ENCODE results near the gene SFTPA2. TPM values are rescaled to one million over a fixed set of nuclear protein-coding genes. Genes with fewer than 3 reads are reported as not detected.
"Not testable (repeated sequence)": the region's sequence is repeated elsewhere in the genome, so short reads cannot be mapped to it uniquely, and the experiment has no call there.

SFTPA2 gene
- total and polyA plus RNA-seq, 7 donors, result 0.05 to 1.3 (median 0.55) TPM

DNA sequence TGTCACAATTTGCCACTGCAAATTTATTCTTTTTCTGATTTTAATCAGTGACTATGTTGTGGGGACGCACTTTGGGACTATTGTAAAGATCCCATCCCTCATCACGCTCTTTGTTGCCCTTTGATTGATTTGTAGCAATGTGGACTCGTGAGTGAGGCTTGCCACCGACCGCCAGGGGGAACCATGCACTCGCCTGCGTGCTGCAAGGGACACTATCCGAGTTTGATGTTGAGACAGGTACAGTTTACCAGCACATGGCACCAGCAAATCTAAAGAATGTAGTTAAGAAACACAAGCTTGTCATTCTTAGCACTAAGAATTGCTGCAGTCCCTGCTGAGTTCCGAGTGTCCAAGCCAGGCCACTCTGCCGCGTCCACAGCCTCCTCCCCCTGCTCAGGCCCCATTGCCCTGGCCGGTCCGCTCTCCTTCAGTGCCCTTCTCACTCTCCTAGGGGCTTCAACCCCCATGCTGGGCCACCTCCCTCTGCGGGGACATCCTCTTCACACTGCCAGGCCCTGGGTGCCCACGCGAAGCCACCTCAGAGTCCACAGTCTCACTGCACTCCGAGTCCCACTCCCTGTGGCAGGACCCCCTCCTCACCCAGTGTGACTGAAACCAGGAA, 2.0 kb upstream of the SFTPA2 start:
- no peaks in the 10 kb centered on the region for H3K4me1 ChIP-seq
- WGBS, 3 donors, result 14 to 18% (median 15%) methylated on average over 17 of the region's 17 CpGs
- TF ChIP-seq, protein P1, sequence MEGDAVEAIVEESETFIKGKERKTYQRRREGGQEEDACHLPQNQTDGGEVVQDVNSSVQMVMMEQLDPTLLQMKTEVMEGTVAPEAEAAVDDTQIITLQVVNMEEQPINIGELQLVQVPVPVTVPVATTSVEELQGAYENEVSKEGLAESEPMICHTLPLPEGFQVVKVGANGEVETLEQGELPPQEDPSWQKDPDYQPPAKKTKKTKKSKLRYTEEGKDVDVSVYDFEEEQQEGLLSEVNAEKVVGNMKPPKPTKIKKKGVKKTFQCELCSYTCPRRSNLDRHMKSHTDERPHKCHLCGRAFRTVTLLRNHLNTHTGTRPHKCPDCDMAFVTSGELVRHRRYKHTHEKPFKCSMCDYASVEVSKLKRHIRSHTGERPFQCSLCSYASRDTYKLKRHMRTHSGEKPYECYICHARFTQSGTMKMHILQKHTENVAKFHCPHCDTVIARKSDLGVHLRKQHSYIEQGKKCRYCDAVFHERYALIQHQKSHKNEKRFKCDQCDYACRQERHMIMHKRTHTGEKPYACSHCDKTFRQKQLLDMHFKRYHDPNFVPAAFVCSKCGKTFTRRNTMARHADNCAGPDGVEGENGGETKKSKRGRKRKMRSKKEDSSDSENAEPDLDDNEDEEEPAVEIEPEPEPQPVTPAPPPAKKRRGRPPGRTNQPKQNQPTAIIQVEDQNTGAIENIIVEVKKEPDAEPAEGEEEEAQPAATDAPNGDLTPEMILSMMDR (IDR thresholded peaks at IDR 0.05), result peak; percentile 75
- intact Hi-C loops (cut with DNase I), result loop anchor here (5.0 kb wide), 1 partner anchor 365 kb away; no protein-coding TSS in a partner anchor
- no peak overlapping the region for H3K27ac ChIP-seq
- H3K27me3 ChIP-seq (ENCODE audit: insufficient read depth in 3 of 3, low read length in 2 of 3), result peaks cover 0 to 9% (median 0%) of the 10 kb centered on the region in 3 donors
- no peaks in the 10 kb centered on the region for H3K36me3 ChIP-seq (ENCODE audit: insufficient read depth in 1 of 2, low read depth in 1 of 2)
- H3K9me3 ChIP-seq, result no peaks in the 10 kb centered on the region
- DNase-seq (peak; percentile 54 to 73), ATAC-seq (peak in 3 of 4 donors; percentile 52 to 73 (median 63))
- no peak overlapping the region for H3K4me3 ChIP-seq

DNA sequence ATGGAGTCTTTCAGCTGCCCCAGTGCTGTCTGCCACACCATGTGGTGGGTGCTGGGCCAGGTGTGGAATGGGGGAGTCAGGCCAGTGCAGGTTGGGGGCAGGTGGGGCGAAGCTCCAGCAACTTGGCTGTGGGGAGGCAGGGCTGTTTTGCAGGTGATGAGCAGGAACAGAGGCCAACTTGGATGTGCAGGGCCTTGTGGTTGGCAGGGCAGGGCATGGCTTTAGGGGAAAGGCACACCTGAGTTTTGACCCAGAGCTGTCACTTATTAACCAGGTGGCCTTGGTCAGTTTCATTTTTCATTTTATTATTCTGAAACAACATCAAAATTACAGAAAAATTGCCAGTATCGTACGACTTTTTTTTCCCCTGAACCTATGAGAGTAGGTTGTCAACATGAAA, 1.1 kb upstream of the SFTPA2 start:
- WGBS, 3 donors, result 86 to 92% (median 91%) methylated on average over 3 of the region's 3 CpGs
- Histone ChIP-seq H3K36me3 (ENCODE audit: insufficient read depth in 1 of 2, low read depth in 1 of 2) (no peaks in the 10 kb centered on the region), H3K4me1 (no peaks in the 10 kb centered on the region), H3K9me3 (no peaks in the 10 kb centered on the region), H3K27ac (no peak overlapping the region), H3K4me3 (no peak overlapping the region), H3K27me3 (ENCODE audit: insufficient read depth in 3 of 3, low read length in 2 of 3) (peaks cover 0 to 4% (median 0%) of the 10 kb centered on the region in 3 donors)
- intact Hi-C loops (cut with DNase I), result loop anchor here (5.0 kb wide), 1 partner anchor 366 kb away; no protein-coding TSS in a partner anchor
- TF ChIP-seq, protein P1 (IDR thresholded peaks at IDR 0.05), result no peak
- DNase-seq (no peak), ATAC-seq (no peak)

DNA sequence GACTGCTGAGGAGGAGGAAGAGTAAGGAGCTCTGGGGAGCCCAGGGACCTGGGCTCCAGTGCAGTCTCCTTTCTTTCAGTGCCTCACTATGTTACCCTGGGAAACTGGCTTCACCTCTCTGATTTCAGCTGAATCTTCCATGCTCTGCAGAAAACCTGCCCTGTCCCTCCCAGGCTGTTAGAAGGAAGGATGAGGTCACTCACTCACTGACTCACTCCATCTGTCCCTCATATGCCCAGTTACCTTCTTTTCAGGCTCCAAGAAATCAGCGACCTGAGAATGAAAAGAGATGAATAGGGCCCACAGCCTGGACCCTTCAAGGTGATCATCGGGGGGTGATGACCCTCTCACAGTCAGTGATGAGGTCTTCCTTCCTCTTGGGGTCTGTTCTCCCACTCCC, 481 bp downstream of the SFTPA2 start:
- H3K27me3 ChIP-seq (ENCODE audit: insufficient read depth in 3 of 3, low read length in 2 of 3), result peaks cover 0 to 4% (median 0%) of the 10 kb centered on the region in 3 donors
- TF ChIP-seq, protein P1 (IDR thresholded peaks at IDR 0.05), result no peak
- H3K36me3 ChIP-seq (ENCODE audit: insufficient read depth in 1 of 2, low read depth in 1 of 2), result no peaks in the 10 kb centered on the region
- WGBS, 3 donors, result 75 to 86% (median 80%) methylated on average over 2 of the region's 2 CpGs
- ATAC-seq (no peak), DNase-seq (no peak)
- no peak overlapping the region for H3K27ac ChIP-seq
- H3K4me1 ChIP-seq, result no peaks in the 10 kb centered on the region
- no peak overlapping the region for H3K4me3 ChIP-seq
- intact Hi-C loops (cut with DNase I), result loop anchor here (5.0 kb wide), 1 partner anchor 368 kb away; no protein-coding TSS in a partner anchor
- no peaks in the 10 kb centered on the region for H3K9me3 ChIP-seq

DNA sequence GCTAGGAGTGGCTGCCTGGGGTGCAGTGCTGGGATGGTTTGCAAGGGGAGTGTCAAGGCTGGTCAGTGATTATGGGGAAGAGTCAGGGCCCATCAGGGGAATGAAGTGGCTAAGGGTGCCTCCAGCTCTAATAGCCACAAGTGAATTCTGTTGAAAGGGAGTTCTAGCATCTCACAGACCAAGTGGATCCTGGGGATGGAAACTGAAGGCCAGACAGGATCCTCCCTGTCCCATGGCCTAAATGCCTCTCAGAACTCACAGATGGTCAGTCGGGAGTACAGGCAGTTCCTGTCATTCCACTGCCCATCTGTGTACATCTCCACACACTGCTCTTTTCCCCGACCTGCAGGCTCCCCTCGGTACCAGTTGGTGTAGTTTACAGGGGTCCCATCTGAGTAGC, 3.2 kb downstream of the SFTPA2 start:
- DNase-seq; H3K4me3 ChIP-seq; ATAC-seq; intact Hi-C loops (cut with DNase I); H3K27me3 ChIP-seq (ENCODE audit: insufficient read depth in 3 of 3, low read length in 2 of 3); H3K36me3 ChIP-seq (ENCODE audit: insufficient read depth in 1 of 2, low read depth in 1 of 2); H3K9me3 ChIP-seq; H3K4me1 ChIP-seq; H3K27ac ChIP-seq: not testable (repeated sequence)
- WGBS, 3 donors, result 80 to 89% (median 82%) methylated on average over 1 to 3 of the region's 3 CpGs

DNA sequence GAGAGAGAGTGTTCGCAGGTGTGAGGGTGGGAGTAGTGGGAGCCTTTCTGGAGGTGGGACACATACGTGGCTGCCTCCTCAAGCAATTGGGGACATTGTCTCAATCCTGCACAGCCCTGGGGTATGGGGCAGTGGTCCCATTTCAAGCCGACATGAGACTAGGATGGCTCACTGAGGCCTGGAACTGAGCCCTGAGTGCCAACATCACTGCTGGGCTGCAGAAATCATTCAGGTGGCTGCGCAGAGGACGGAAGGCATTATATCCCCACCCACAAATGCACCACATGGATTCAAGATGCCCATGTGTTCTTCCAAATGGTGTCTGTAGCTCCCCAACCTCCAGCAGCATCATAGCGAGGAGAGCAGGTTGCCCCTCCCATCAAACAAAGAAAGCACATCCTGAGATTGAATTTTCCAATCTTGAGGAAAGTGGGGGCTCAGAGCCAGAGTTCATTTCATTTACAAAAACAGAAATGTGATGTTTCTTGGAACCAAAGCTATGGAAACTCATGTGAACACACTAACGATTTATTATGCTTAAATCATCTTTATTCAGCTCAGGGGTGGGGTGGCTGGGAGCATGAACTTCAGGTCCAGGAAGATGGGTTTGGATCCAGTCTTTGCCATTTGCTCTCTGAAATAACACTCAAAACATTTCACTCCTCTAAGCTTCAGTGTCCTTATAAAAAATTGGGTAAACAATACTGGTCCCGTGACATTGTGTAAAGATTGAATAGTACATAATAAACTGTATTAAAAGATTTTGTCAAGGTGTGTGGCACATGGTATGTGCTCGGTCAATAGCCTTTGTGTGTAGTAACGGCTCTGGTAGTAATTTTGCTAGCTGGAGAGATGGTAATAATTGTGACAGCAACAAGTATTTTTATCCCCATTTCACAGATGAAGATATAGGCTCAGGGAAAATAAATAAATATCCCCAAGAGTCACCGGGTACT, 4.6 kb downstream of the SFTPA2 start:
- Histone ChIP-seq H3K9me3 (no peaks in the 10 kb centered on the region), H3K4me1 (no peaks in the 10 kb centered on the region), H3K36me3 (ENCODE audit: insufficient read depth in 1 of 2, low read depth in 1 of 2) (no peaks in the 10 kb centered on the region), H3K4me3 (no peak overlapping the region), H3K27me3 (ENCODE audit: insufficient read depth in 3 of 3, low read length in 2 of 3) (no peaks in the 10 kb centered on the region), H3K27ac (no peak overlapping the region)
- 83 to 87% (median 84%) methylated on average over 11 of the region's 11 CpGs for WGBS, 3 donors
- DNase-seq (no peak), ATAC-seq (no peak)
- TF ChIP-seq, protein P1 (IDR thresholded peaks at IDR 0.05), result no peak
- intact Hi-C loops (cut with DNase I), result no loop called here
